ENCODE results near the gene NFIB.

DNA sequence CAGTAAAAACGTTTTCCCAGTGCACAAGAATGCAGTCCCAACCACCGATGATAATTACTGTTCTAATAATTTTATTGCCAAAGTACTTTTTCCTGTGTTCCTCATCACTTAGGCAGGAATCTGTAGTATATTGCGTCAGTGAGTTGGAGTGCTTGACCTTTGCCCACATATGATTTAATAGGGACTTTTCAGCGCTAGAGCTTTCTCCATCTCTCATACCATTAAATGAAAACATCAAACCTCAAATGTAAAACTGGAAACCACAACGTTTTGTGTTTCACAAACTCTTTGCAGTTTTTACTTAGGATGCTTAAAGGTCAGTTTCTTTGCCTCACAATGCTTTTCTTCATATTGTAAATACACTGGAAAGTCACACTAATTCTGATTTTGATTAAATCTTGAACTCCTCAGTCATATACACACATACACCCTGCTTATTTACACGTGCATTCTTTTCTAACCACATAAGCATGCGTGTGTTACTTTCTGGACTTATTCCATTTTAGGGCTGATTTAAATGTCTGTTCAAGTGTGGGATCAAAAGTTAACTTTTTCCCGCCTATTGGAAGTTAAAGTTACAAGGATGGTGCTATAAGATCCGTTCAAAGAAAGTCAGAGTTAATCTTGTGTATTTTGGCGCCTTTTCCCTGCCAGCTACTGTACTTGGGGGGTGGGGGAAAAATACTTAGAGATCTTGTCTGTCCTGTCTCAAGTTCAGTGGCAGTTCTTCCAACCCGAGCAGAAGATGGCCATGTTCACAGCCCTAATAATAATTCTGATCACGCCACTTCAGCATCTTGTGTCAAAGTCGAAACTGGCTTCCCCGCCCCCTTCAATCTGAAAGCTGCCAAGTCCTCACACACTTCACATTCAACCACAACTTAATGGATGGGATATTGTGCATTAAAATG lies 6.6 kb upstream of the NFIB start:
- TF ChIP-seq SUZ12 (IDR thresholded peaks at IDR 0.05; ENCODE audit: extremely low read depth, insufficient read depth, insufficient read length) (no peak), ZNF274 (IDR thresholded peaks at IDR 0.05; ENCODE audit: low read depth, low read length) (no peak), YY1 (IDR thresholded peaks at IDR 0.05; ENCODE audit: insufficient read depth, insufficient read length) (no peak)

Data from NT2/D1 (cell line).